Upper lobe of left lung (tissue), 6 donors: Measurements from ENCODE around the gene TMEM119. TPM values are rescaled to one million over a fixed set of nuclear protein-coding genes. Genes with fewer than 3 reads are reported as not detected.

Experiments used
- ATAC-seq, 2 donors: fragments of 200-7000 bp; cut with Tn5 transposase; one replicate each; pipeline ENCODE4 v1.9.1; 2022; ENCODE audit warnings: mild to moderate bottlenecking in 2 of 2, moderate library complexity in 2 of 2; ENCODE audit not compliant: low FRiP score in 2 of 2
- DNase-seq, 2 donors: peaks; one replicate each; pipeline ENCODE4 v3.0.0-alpha.2; 2019 to 2020
- H3K27ac ChIP-seq, 4 donors: fragments of 200-600 bp; sonication (generic); one replicate each; pipeline ENCODE4 v1.5.1; 2016 to 2019
- H3K27me3 ChIP-seq, 4 donors: fragments of 200-600 bp; sonication (generic); one replicate each; pipeline ENCODE4 v1.5.1; 2017 to 2019
- H3K36me3 ChIP-seq, 4 donors: fragments of 200-600 bp; sonication (generic); one replicate each; pipeline ENCODE4 v1.5.1; 2016 to 2019
- H3K4me1 ChIP-seq, 4 donors: fragments of 200-600 bp; sonication (generic); one replicate each; pipeline ENCODE4 v1.5.1; 2018 to 2019
- H3K4me3 ChIP-seq, 4 donors: fragments of 200-600 bp; sonication (generic); one replicate each; pipeline ENCODE4 v1.5.1; 2017 to 2019; ENCODE audit warnings: mild to moderate bottlenecking in 2 of 4, moderate library complexity in 1 of 4
- H3K9me3 ChIP-seq, 4 donors: fragments of 200-600 bp; sonication (generic); one replicate each; pipeline ENCODE4 v1.5.1; 2018 to 2019
- EP300 ChIP-seq, 4 donors: sonication (generic); formaldehyde crosslinking; IDR thresholded peaks; one replicate each; pipeline ENCODE4 v1.5.1; 2017; ENCODE audit warnings: antibody characterized with exemption in 4 of 4, control low read depth in 2 of 4
- POLR2A ChIP-seq, 4 donors: fragments of 450-650 bp; IDR thresholded peaks; one replicate each; pipeline ENCODE4 v1.5.1; 2016 to 2017; ENCODE audit warnings: antibody characterized with exemption in 4 of 4, mild to moderate bottlenecking in 2 of 4
- POLR2AphosphoS5 ChIP-seq, 2 donors: sonication (generic); formaldehyde crosslinking; IDR thresholded peaks; one replicate each; pipeline ENCODE4 v1.5.1; 2017; ENCODE audit warnings: antibody characterized with exemption in 2 of 2
- WGBS, 2 donors: methylation state at CpG; one replicate each; pipeline ENCODE4 v1.1.5; 2017 to 2018; 5-methylcytosine and 5-hydroxymethylcytosine counted together
- total RNA-seq, 6 donors: library from RNA; depleted of rRNA in 4 of 6; stranded (reverse); fragments of >200 nt in 4 of 6; gene quantifications; one replicate each; pipeline versions ENCODE4 v1.1.0 to v1.2.1, GENCODE V29; 2016 to 2021
- TF ChIP-seq, protein P1 (sequence below), 6 experiments: fragments of 450-650 bp in 4 of 6; fragments of 200-600 bp in 2 of 6; sonication (generic) in 2 of 6; IDR thresholded peaks; one replicate each; pipeline ENCODE4 v1.5.1; 2016 to 2019; ENCODE audit warnings: antibody characterized with exemption in 6 of 6
- donor health status: DM: no; HTN: no; CAD: no; lungs with moderate emphysema.
- donor health status: DM: no; HTN: yes; CAD: no; lungs with severe emphysema.

Gene TMEM119
- total RNA-seq, 6 donors from 2014 or later, result 1.5 to 50.7 (median 20.5) TPM

DNA sequence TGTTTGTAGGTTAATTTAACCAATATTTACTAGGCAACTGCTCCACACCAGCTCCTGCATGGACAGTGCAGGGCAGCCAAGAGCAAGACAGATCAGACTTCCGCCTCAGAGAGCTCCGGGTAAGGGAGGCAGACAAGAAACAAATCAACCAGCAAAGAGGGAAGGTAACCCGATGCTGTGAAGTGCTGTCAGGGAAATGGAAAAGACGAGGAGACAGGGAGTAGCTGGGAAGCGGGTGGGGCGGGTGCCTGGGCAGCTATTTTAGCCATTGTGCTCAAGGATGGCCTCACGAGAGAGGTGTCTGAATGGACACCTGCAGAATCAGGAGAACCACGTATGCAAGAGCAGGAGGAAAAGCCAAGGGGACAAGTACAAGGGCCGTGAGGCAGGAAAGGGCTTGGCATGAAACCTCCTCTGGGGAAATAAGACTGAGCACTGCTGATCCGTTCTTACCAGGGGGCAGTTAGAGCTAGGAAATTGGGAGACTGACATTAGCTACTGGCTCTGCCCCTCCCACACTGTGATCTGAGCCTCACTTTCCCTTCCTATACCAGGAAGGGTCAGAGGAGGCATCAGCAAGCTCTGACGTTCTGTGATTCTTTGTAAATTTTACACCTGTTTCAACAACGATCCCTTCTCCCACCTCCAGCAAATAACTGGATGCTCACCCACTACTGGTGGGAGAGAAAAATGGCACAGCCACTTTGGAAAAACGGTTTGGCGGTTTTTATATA lies 6.5 kb upstream of the TMEM119 start:
- Histone ChIP-seq H3K36me3 (no peaks in the 10 kb centered on the region), H3K9me3 (no peaks in the 10 kb centered on the region), H3K4me3 (no peak overlapping the region), H3K4me1 (no peaks in the 10 kb centered on the region), H3K27ac (no peak overlapping the region), H3K27me3 (no peaks in the 10 kb centered on the region)
- no peak for ATAC-seq
- WGBS, 2 donors, result 55% methylated on average over 14 of the region's 14 CpGs
- TF ChIP-seq EP300 (IDR thresholded peaks at IDR 0.05) (no peak), POLR2A (IDR thresholded peaks at IDR 0.05) (no peak), POLR2AphosphoS5 (IDR thresholded peaks at IDR 0.05) (no peak)
- TF ChIP-seq, protein P1, sequence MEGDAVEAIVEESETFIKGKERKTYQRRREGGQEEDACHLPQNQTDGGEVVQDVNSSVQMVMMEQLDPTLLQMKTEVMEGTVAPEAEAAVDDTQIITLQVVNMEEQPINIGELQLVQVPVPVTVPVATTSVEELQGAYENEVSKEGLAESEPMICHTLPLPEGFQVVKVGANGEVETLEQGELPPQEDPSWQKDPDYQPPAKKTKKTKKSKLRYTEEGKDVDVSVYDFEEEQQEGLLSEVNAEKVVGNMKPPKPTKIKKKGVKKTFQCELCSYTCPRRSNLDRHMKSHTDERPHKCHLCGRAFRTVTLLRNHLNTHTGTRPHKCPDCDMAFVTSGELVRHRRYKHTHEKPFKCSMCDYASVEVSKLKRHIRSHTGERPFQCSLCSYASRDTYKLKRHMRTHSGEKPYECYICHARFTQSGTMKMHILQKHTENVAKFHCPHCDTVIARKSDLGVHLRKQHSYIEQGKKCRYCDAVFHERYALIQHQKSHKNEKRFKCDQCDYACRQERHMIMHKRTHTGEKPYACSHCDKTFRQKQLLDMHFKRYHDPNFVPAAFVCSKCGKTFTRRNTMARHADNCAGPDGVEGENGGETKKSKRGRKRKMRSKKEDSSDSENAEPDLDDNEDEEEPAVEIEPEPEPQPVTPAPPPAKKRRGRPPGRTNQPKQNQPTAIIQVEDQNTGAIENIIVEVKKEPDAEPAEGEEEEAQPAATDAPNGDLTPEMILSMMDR (IDR thresholded peaks at IDR 0.05), result no peak
- DNase-seq, result no peak

- Histone ChIP-seq H3K9me3 (no peaks in the 10 kb centered on the region), H3K4me3 (no peak overlapping the region), H3K4me1 (no peaks in the 10 kb centered on the region), H3K36me3 (no peaks in the 10 kb centered on the region), H3K27ac (no peak overlapping the region), H3K27me3 (no peaks in the 10 kb centered on the region)
- 85 to 91% methylated on average over 4 of the region's 4 CpGs for WGBS, 2 donors
- ATAC-seq (no peak), DNase-seq (no peak)
- TF ChIP-seq POLR2AphosphoS5 (IDR thresholded peaks at IDR 0.05) (no peak), EP300 (IDR thresholded peaks at IDR 0.05) (no peak), POLR2A (IDR thresholded peaks at IDR 0.05) (no peak)
- TF ChIP-seq, protein P1 (IDR thresholded peaks at IDR 0.05), result no peak
These were observed 5.9 kb upstream of the TMEM119 start for GRCh38 chr12:108603743-108604142.

GRCh38 chr12:108602976-108603704 lies 5.3 kb upstream of the TMEM119 start:
- Histone ChIP-seq H3K4me3 (no peak overlapping the region), H3K4me1 (no peaks in the 10 kb centered on the region), H3K27ac (no peak overlapping the region), H3K36me3 (no peaks in the 10 kb centered on the region), H3K27me3 (no peaks in the 10 kb centered on the region), H3K9me3 (no peaks in the 10 kb centered on the region)
- DNase-seq, result peak in 1 of 2 donors; percentile 67
- TF ChIP-seq, protein P1 (IDR thresholded peaks at IDR 0.05), result no peak
- no peak for TF ChIP-seq EP300 (IDR thresholded peaks at IDR 0.05)
- no peak for TF ChIP-seq POLR2AphosphoS5 (IDR thresholded peaks at IDR 0.05)
- TF ChIP-seq POLR2A (IDR thresholded peaks at IDR 0.05), result no peak
- 89 to 94% methylated on average over 13 to 14 of the region's 15 CpGs for WGBS, 2 donors
- ATAC-seq, result no peak

DNA sequence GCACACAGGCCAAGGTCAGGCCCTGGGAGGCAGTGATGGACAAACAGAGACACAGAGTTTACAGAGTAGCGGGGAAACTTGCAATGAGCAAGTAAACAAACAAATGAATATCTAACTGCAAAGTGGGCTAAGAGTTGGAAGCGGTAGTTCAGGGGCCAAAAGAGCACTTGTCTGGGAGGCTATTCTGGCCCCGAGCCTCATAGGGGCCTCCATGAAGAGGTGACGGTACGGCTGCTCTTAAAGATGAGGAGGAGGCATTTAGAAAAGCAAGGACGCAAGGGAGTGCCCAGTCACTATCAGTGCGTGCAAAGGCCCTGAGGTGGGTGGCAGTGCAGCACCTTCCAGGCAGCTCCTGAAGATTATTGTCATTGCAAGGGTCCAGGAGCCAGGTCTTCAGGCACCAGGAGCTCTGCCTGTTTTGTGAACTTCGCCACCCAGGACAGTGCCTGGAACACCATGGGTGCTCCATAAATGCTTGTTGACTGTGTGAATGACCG lies 4.4 kb upstream of the TMEM119 start:
- 92 to 93% methylated on average over 9 of the region's 9 CpGs for WGBS, 2 donors
- DNase-seq, result no peak
- H3K27ac ChIP-seq, result no peak overlapping the region

More for the DNA sequence above, 4.4 kb upstream of the TMEM119 start:
- Histone ChIP-seq H3K36me3 (no peaks in the 10 kb centered on the region), H3K27me3 (no peaks in the 10 kb centered on the region), H3K4me3 (no peak overlapping the region), H3K9me3 (no peaks in the 10 kb centered on the region), H3K4me1 (no peaks in the 10 kb centered on the region)
- no peak for ATAC-seq
- TF ChIP-seq POLR2A (IDR thresholded peaks at IDR 0.05) (no peak), EP300 (IDR thresholded peaks at IDR 0.05) (no peak), POLR2AphosphoS5 (IDR thresholded peaks at IDR 0.05) (no peak)
- TF ChIP-seq, protein P1 (IDR thresholded peaks at IDR 0.05), result no peak
